KMS-11 (cell line): ENCODE measurements around the gene PAM16.

ENCODE experiments used
- H2AFZ ChIP-seq: fragments of 200-600 bp; sonication (generic); 2 replicates; pipeline ENCODE4 v1.6.1; 2016; ENCODE audit warnings: antibody characterized with exemption, mixed run types, low read depth
- H3K27ac ChIP-seq: fragments of 200-600 bp; sonication (generic); 2 replicates; pipeline ENCODE4 v1.6.1; 2016; ENCODE audit warnings: mild to moderate bottlenecking, mixed run types
- H3K27me3 ChIP-seq: fragments of 200-600 bp; sonication (generic); 2 replicates; pipeline ENCODE4 v1.6.1; 2017; ENCODE audit warnings: mild to moderate bottlenecking, low read depth, mixed run types, moderate library complexity; ENCODE audit not compliant: insufficient read depth
- H3K36me3 ChIP-seq: fragments of 200-600 bp; sonication (generic); 2 replicates; pipeline ENCODE4 v1.6.1; 2017; ENCODE audit warnings: mild to moderate bottlenecking, mixed run types; ENCODE audit not compliant: insufficient read depth
- H3K4me1 ChIP-seq: fragments of 200-600 bp; sonication (generic); 2 replicates; pipeline ENCODE4 v1.6.1; 2016; ENCODE audit warnings: mild to moderate bottlenecking, low read depth, mixed run types; ENCODE audit not compliant: poor library complexity, severe bottlenecking
- H3K4me2 ChIP-seq: fragments of 200-600 bp; sonication (generic); 2 replicates; pipeline ENCODE4 v1.7.0; 2016; ENCODE audit warnings: mild to moderate bottlenecking, mixed run types
- H3K4me3 ChIP-seq: fragments of 200-600 bp; sonication (generic); IDR thresholded peaks from 2 replicates; pipeline ENCODE4 v1.6.1; 2017; ENCODE audit warnings: low read depth, low read length, mixed read lengths; ENCODE audit not compliant: insufficient read depth
- H3K79me2 ChIP-seq: fragments of 200-600 bp; sonication (generic); 2 replicates; pipeline ENCODE4 v1.6.1; 2016; ENCODE audit warnings: low read depth, mixed run types; ENCODE audit not compliant: insufficient read depth
- H3K9ac ChIP-seq: fragments of 200-600 bp; sonication (generic); 2 replicates; pipeline ENCODE4 v1.6.1; 2016; ENCODE audit warnings: mild to moderate bottlenecking, mixed run types
- H4K20me1 ChIP-seq: fragments of 200-600 bp; sonication (generic); 2 replicates; pipeline ENCODE4 v1.6.1; 2016; ENCODE audit warnings: mild to moderate bottlenecking, mixed run types; ENCODE audit not compliant: insufficient read depth
- CTCF ChIP-seq: fragments of 200-600 bp; sonication (generic); conservative IDR thresholded peaks from 2 replicates; pipeline ENCODE4 v1.6.1; 2017; ENCODE audit warnings: low read depth, mild to moderate bottlenecking, antibody characterized with exemption, low read length, moderate library complexity, mixed read lengths

The PAM16 gene

GRCh38 chr16:4297480-4297879, 53.6 kb downstream of the PAM16 start:
- Histone ChIP-seq H3K9ac (no peak overlapping the region), H3K27me3 (no peaks in the 10 kb centered on the region), H2AFZ (no peak overlapping the region), H4K20me1 (no peaks in the 10 kb centered on the region), H3K27ac (no peak overlapping the region), H3K36me3 (no peaks in the 10 kb centered on the region), H3K4me2 (no peak overlapping the region), H3K79me2 (no peaks in the 10 kb centered on the region), H3K4me3 (no peak overlapping the region), H3K4me1 (no peaks in the 10 kb centered on the region)
- TF ChIP-seq CTCF, result no peak

GRCh38 chr16:4295581-4295980, 55.5 kb downstream of the PAM16 start:
- no peaks in the 10 kb centered on the region for H3K4me1 ChIP-seq
- no peak overlapping the region for H3K9ac ChIP-seq
- no peaks in the 10 kb centered on the region for H3K36me3 ChIP-seq
- no peak overlapping the region for H3K4me3 ChIP-seq
- H3K27me3 ChIP-seq, result no peaks in the 10 kb centered on the region
- TF ChIP-seq CTCF, result no peak
- H2AFZ ChIP-seq, result no peak overlapping the region
- no peaks in the 10 kb centered on the region for H4K20me1 ChIP-seq
- no peaks in the 10 kb centered on the region for H3K79me2 ChIP-seq
- H3K4me2 ChIP-seq, result no peak overlapping the region
- H3K27ac ChIP-seq, result no peak overlapping the region

GRCh38 chr16:4293822-4294457, 57.2 kb downstream of the PAM16 start:
- H3K4me3 ChIP-seq, result no peak overlapping the region
- H4K20me1 ChIP-seq, result no peaks in the 10 kb centered on the region
- H3K9ac ChIP-seq, result no peak overlapping the region
- peaks cover under 1% of the 10 kb centered on the region for H3K4me1 ChIP-seq
- no peak for TF ChIP-seq CTCF
- H3K4me2 ChIP-seq, result no peak overlapping the region
- no peaks in the 10 kb centered on the region for H3K79me2 ChIP-seq
- no peak overlapping the region for H3K27ac ChIP-seq
- no peaks in the 10 kb centered on the region for H3K27me3 ChIP-seq
- no peak overlapping the region for H2AFZ ChIP-seq
- H3K36me3 ChIP-seq, result no peaks in the 10 kb centered on the region

GRCh38 chr16:4293181-4293716, 57.9 kb downstream of the PAM16 start:
- Histone ChIP-seq H3K27ac (no peak overlapping the region), H3K4me3 (no peak overlapping the region), H3K36me3 (no peaks in the 10 kb centered on the region), H4K20me1 (no peaks in the 10 kb centered on the region), H3K9ac (no peak overlapping the region), H3K4me1 (peaks cover 7% of the 10 kb centered on the region), H2AFZ (no peak overlapping the region), H3K27me3 (no peaks in the 10 kb centered on the region), H3K4me2 (no peak overlapping the region), H3K79me2 (no peaks in the 10 kb centered on the region)
- no peak for TF ChIP-seq CTCF
